Tibial nerve (tissue), 4 donors: ENCODE measurements around the gene CMKLR1.

Source experiments
- EP300 ChIP-seq, 2 donors: sonication (generic); formaldehyde crosslinking; IDR thresholded peaks; one replicate each; pipeline ENCODE4 v1.6.1; 2017; ENCODE audit warnings: antibody characterized with exemption in 2 of 2, mild to moderate bottlenecking in 1 of 2
- TF ChIP-seq, protein P1 (sequence below), 5 experiments: fragments of 200-600 bp in 3 of 5; fragments of 450-650 bp in 2 of 5; sonication (generic) in 3 of 5; IDR thresholded peaks; one replicate each; pipeline ENCODE4 v1.5.1; 2016 to 2019; ENCODE audit warnings: antibody characterized with exemption in 5 of 5, mild to moderate bottlenecking in 3 of 5, moderate library complexity in 2 of 5

DNA sequence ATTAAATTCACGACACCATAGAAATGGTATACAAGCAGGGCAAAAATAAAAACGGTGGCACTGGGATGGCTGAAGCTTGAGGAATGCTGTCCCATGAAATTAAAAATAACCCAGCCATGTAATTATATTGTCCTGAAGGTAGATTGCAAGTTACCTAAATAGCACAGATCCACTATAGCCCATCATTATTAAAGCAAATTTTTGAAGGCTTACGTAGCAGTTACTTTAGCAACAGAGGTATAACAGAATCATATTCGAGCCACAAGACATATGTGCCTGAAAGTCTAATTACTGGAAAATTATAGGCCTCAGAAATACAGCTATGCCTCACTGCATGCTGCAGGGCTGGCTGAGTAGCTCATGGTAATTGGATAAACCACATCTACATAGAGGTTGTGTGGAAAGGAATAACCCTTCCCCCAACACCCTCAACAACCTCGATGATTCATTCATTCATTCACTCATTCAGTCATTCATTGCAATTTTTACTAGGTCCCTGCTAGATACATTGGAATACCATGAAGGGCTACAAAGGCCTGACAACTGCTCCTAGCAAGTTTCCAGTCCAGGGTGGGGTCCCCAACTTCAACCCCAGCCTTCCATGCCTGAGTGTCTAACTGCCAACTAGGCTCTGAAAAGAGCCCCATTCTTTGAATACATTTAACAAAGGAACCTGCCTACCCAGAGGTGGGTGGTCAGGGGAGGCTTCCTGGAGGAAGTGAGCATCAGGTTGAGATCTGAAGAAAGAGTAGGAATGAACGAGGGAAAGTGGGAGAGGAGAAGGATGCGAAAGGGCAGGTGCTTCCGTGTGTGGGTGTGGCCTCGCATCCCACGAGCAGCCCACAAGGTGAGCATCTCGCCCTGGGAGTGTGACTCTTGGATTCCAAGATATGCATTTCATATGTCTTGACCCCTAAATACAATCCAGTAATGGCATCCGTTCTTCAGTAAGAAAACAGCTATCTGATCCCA, 18.0 kb upstream of the CMKLR1 start:
- TF ChIP-seq EP300 (IDR thresholded peaks at IDR 0.05) = no peak
- TF ChIP-seq, protein P1, sequence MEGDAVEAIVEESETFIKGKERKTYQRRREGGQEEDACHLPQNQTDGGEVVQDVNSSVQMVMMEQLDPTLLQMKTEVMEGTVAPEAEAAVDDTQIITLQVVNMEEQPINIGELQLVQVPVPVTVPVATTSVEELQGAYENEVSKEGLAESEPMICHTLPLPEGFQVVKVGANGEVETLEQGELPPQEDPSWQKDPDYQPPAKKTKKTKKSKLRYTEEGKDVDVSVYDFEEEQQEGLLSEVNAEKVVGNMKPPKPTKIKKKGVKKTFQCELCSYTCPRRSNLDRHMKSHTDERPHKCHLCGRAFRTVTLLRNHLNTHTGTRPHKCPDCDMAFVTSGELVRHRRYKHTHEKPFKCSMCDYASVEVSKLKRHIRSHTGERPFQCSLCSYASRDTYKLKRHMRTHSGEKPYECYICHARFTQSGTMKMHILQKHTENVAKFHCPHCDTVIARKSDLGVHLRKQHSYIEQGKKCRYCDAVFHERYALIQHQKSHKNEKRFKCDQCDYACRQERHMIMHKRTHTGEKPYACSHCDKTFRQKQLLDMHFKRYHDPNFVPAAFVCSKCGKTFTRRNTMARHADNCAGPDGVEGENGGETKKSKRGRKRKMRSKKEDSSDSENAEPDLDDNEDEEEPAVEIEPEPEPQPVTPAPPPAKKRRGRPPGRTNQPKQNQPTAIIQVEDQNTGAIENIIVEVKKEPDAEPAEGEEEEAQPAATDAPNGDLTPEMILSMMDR (IDR thresholded peaks at IDR 0.05) = no peak
